ENCODE results near the gene FAM222B. TPM values are rescaled to one million over a fixed set of nuclear protein-coding genes. Genes with fewer than 3 reads are reported as not detected.

The FAM222B gene
- total and polyA plus RNA-seq, 4 donors, result 2.8 to 5.4 (median 4.1) TPM

GRCh38 chr17:28744104-28744971, 98.3 kb downstream of the FAM222B start:
- H3K9ac ChIP-seq (ENCODE audit: low read depth in 1 of 2, low read length in 2 of 2), result peak overlapping the region; percentile 63 to 79
- TF ChIP-seq ZBTB33 (IDR thresholded peaks at IDR 0.05) (no peak), HNF4G (IDR thresholded peaks at IDR 0.05) (peak; percentile 65), YY1 (IDR thresholded peaks at IDR 0.05) (peak; percentile 27), RAD21 (IDR thresholded peaks at IDR 0.05) (no peak), RXRA (IDR thresholded peaks at IDR 0.05) (peak; percentile 59 to 64), FOXA2 (IDR thresholded peaks at IDR 0.05) (no peak), NR2F2 (IDR thresholded peaks at IDR 0.05) (peak; percentile 30), REST (IDR thresholded peaks at IDR 0.05) (no peak), GABPA (IDR thresholded peaks at IDR 0.05 in 1 of 2, conservative IDR thresholded peaks at IDR 0.05 in 1 of 2) (no peak), MAX (IDR thresholded peaks at IDR 0.05) (no peak), HNF4A (conservative IDR thresholded peaks at IDR 0.05) (peak; percentile 95 to 97), SP1 (IDR thresholded peaks at IDR 0.05) (peak; percentile 49)
- no peaks in the 10 kb centered on the region for H3K27me3 ChIP-seq (ENCODE audit: control insufficient read depth in 4 of 4, insufficient read depth in 4 of 4, low read length in 3 of 4)
- H3K36me3 ChIP-seq (ENCODE audit: control insufficient read depth in 4 of 4, insufficient read depth in 3 of 4, low read depth in 1 of 4, low read length in 3 of 4), result peaks cover 4 to 24% (median 18%) of the 10 kb centered on the region in 4 donors
- H3K27ac ChIP-seq (ENCODE audit: low read depth in 1 of 2, low read length in 2 of 2), result peak overlapping the region; percentile 74 to 92
- no peaks in the 10 kb centered on the region for H3K9me3 ChIP-seq (ENCODE audit: control insufficient read depth in 4 of 4, low read length in 3 of 4)
- WGBS, result 1% methylated on average over 61 of the region's 61 CpGs
- DNase-seq (ENCODE audit: low spot score), result peak; percentile 67
- peaks cover 16 to 45% (median 33%) of the 10 kb centered on the region in 4 donors for H3K4me1 ChIP-seq (ENCODE audit: control insufficient read depth in 4 of 4, insufficient read depth in 4 of 4, low read length in 3 of 4)
- H3K4me3 ChIP-seq (ENCODE audit: low read depth in 1 of 3, low read length in 3 of 3), result peak overlapping the region; percentile 72 to 93 (median 92)

GRCh38 chr17:28743243-28744103, 99.1 kb downstream of the FAM222B start, which contains the start of gene TRAF4:
TRAF4 (plus strand) TSS chr17:28744011; CDS start chr17:28744113, 102 bp downstream.
- TF ChIP-seq JUND (IDR thresholded peaks at IDR 0.05), result no peak
- TF ChIP-seq CTCF (IDR thresholded peaks at IDR 0.05; ENCODE audit: low read depth, low read length, missing input control), result peak; percentile 20
- Histone ChIP-seq H3K36me3 (ENCODE audit: control insufficient read depth in 4 of 4, insufficient read depth in 3 of 4, low read depth in 1 of 4, low read length in 3 of 4) (peaks cover 4 to 15% (median 12%) of the 10 kb centered on the region in 4 donors), H3K27ac (ENCODE audit: low read depth in 1 of 2, low read length in 2 of 2) (peak within 1 kb of the TSS; percentile 74 to 92), H3K9me3 (ENCODE audit: control insufficient read depth in 4 of 4, low read length in 3 of 4) (no peaks in the 10 kb centered on the region), H3K4me1 (ENCODE audit: control insufficient read depth in 4 of 4, insufficient read depth in 4 of 4, low read length in 3 of 4) (peaks cover 16 to 41% (median 30%) of the 10 kb centered on the region in 4 donors), H3K27me3 (ENCODE audit: control insufficient read depth in 4 of 4, insufficient read depth in 4 of 4, low read length in 3 of 4) (no peaks in the 10 kb centered on the region), H3K9ac (ENCODE audit: low read depth in 1 of 2, low read length in 2 of 2) (peak within 1 kb of the TSS; percentile 63 to 79), H3K4me3 (ENCODE audit: low read depth in 1 of 3, low read length in 3 of 3) (peak within 1 kb of the TSS; percentile 72 to 93 (median 92))
- WGBS, result 2% methylated on average over 70 of the region's 70 CpGs
- DNase-seq (ENCODE audit: low spot score), result peak; percentile 81

Data from liver (tissue), 9 donors.